ENCODE measurements around the gene SEMA4G.

Gene SEMA4G

DNA sequence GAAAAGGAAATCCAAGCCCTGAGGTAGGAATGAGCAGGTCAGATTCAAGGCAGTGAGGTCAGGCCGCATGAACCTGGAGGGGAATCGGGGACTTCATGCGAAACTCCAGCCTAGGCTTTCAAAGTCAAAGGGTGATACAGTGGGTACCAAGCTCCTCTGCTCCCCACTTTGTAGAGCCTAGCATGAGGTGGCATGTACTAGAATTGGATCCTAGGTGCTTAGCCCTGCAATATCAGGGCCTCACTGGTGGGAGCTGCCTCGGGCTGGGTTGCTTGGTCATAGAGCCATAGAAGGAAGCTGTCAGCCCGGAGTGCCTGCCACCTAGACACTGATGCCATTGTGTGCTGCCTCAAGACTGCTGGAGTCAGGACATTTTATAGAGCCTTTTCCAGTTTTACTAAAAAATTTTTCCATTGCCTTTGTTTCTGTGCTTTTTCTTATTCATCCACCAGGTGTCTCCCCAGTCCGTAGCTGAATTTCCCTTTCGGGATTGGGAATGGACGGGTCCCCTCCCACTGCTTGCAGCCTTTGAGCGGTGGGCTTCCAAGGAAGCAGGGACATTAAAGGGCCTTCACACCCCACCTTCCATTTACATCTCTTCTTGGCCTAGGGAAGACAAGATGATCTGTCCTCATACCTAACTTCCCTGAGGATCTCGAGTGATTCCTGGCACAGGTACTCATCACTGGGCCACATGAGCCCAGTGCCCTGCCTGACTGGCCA, 24.8 kb downstream of the SEMA4G start:
- DNase-seq = no peak

DNA sequence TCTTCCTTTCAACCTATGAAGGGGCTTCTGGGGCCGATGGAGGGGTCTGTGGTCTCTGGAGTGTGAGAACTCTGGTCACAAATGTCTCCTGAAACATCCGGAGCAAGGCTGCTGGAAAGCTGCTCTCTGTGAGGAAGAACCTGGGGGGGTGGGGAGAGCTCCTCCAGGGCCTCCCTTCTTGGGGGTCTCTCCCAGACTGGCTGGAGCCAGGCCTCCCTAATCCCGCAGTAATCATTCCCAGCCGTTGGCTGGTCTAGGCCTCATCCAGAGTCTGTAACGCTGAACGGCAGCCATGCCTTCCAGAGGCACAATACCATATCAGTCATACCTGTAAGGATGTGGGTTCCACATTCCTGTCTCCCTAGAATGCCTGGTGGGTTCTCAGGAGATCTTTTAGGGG, 25.9 kb downstream of the SEMA4G start:
- DNase-seq = no peak

DNA sequence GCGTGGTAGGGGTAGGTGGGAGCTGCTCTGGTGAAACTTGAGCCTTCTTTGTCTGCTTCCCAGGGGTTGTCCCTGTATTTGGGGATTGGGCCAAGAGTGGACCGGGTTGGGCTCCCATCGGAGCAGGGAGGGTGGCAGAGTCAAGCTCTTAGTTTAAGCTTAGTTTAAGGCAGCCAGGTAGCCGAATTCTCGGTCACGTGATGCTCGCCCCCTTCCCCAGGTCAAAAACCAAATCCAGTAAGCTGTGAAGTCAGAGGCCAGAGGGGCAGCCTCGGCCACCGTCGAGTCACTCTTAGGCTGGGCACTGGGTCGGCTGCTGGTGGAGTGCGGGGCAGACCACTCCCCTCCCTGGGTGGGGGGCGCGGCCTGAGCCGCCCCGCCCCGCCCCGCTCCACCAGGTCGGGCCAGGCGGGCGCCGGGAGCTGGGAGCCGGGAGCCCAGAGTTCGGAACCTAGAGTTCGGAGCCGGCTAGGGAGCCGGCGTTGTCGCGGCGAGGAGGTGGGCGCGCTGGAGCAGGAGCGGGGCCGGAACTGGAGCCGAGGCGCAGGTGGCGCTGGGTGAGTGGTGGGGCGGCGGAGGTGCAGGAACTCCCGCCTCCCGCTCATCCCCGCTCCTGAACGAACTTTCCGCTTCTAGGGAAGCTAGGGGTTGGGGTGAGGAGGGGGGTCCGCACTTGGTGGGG, 27.5 kb downstream of the SEMA4G start:
- peak in 1 of 2 experiments; percentile 13 for DNase-seq

DNA sequence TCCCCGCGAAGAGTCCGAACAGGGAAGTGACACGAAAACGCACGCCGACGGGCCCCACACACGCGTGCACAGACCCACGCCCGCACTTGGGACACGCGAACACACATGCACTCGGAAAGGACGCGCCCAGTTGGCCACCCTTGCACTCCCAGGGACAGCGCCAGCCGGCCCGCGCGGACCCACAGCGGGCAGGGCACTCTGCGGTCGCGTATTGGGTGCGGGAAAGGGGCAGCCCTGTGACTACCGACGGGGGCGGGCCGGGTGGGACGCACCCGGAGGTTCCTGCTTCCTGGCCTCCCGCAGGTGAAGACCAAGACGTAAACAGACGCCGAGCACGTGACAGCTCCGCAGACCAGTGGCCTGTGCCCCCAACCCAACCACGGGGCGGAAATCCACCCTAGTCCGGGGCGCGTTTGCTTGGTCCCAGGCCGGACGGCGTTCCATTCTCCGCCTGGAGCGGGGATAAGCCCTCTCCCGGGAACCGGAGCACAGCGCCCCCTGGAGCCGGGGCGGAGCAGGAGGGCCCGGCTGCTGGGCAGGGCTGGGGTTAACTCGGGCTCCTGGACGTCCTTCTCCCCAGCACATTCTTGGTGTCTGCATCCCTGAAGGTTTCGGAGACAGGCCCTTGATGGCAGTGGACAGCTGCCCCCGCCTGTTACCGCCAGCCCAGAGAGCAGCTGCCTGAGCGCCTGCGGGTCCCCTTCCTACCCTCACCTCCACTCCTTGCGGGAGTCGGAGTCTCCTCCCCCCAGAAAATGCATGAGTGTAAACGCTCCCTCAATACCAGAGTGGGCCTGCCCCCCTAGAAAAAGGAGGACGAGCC, 28.3 kb downstream of the SEMA4G start:
- peak; percentile 57 for DNase-seq

DNA sequence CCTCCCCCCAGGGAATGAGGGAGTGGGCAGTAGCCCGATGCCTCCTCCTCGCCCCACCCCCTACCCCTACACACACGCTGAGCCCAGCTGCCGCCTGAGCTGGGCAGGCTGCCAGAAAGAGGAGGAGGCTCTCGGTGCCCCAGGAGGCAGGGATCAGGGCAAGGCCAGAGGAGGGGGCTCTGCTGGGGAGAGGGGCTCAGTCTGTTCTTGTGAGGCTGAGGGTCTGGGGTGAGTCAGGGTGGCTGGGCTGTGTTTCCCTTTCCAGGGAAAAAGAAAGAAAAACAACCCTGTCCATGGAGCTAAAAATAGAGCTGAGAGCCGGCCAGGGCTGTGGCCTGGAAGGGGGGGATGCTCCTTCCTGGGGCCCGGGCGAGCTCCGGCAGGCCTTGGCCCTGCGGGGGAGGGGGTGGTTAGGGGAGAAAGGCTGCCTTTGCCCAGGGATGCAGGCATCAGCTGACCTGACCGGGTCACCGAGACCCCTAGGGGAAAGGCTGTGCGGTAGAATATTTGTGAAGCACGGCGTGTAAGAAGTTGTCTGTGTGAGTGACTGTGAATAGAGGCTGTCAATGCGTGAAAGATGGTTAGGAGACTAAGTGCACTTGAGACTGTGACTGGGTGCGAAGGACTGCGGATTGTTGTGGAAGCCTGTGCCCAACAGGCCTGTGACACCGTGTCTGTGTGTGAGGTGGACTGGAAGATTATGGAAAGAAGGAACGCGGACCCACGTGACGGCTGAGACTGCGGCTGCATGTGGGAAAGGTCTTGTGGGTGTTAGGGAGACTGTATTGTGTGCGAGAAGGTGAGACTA, 29.1 kb downstream of the SEMA4G start:
- DNase-seq = peak; percentile 50 to 57

DNA sequence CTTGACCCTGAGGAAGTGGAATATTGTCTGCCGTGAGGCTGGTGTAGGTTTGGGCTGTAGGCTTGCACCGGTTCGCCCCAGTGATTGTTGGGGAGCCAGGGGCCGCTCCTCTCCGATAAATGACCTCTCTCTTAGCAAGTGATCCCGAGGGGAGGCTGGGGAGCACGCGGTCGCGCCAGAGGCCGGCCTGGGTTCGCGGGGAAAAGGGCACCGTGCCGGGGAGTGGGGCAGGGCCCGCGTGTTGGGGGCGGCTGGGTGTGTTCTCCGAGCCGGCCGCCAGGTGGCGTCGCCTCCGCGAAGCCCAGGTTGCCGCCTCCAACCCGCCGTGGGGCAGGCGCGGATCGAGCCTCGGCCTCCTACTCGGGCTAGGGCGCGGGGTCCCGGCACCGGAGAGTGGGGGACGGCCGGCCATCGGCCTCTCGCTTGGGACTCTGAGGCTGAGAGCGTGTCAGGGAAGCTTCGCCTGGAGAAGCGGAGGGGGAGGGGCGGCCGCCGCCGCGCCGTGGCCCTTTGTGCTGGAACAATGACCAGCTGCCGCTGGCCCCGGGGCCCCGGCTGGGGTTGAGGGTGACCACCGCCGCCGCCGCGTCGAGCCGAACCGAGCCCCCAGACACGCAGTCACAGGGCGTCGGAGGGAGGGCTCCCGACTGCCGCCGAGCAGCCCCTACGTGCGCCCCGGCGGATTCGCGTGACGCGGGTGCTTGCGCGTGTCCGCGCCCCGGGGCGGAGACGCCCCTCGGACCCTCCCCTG, 29.9 kb downstream of the SEMA4G start:
- DNase-seq = peak; percentile 66 to 71

DNA sequence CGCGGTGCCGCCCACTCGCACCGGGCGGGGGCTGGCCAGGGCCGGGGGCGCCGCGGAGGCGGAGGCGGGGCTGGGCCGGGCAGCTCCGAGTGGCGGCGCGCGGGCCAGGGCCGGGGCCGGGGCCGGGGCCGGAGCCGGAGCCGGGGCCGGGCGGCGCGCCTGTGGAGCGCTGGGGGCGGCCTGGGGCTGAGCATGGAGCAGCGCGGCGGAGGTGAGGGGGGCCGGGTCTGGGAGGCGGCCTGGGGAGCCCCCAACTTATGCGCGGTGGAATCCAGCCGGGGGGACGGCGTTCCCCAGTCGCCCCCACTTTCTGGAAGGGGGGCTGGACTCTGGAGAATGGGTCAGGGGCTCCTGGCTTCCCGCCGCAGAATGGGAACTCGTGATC, 30.4 kb downstream of the SEMA4G start, which contains the start of gene LZTS2:
Gene LZTS2 (plus strand): TSS at position 67 of the 385 bp plus-strand sequence. CDS start 2,731 bp downstream, outside the sequence.
- no peak for DNase-seq

DNA sequence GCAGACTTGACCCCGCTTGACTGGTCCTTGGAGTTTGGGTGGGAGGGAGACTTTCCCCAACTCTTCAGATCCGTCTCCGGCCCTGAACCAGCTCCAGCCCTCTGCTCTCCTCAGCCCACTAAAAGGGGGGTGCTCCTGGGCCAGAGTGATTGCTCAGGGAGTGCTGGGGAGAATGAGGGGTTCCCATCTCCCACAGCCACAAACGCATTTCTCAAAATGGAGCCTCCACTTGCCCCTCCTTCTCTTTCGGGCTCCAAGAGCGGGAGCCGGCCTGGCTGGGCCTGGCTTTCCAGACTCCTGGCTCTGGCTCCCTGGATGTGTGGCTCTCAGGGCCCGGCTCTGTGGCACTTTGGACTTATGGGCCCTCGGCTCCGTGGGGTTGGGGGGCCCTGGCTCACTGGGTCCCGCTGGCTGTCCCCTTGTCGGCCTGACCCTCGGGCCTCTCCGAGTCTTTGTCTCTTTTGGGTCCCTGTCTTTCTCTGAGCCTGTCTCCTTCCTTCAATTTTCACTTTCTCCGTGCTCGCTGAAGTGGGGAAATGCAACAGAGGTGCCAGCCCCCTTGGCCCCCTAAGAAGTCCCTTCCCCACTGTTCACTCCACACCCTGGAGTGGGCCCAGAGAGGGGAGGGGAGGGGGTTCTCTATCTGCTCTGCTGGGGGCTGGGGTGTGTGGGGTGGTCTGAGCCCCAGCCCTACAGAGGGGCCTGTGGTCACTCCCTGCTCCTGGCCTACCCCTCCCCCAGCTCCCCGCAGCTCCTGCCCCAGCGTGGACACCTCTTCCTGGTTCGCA, 31.0 kb downstream of the SEMA4G start:
- no peak for DNase-seq

DNA sequence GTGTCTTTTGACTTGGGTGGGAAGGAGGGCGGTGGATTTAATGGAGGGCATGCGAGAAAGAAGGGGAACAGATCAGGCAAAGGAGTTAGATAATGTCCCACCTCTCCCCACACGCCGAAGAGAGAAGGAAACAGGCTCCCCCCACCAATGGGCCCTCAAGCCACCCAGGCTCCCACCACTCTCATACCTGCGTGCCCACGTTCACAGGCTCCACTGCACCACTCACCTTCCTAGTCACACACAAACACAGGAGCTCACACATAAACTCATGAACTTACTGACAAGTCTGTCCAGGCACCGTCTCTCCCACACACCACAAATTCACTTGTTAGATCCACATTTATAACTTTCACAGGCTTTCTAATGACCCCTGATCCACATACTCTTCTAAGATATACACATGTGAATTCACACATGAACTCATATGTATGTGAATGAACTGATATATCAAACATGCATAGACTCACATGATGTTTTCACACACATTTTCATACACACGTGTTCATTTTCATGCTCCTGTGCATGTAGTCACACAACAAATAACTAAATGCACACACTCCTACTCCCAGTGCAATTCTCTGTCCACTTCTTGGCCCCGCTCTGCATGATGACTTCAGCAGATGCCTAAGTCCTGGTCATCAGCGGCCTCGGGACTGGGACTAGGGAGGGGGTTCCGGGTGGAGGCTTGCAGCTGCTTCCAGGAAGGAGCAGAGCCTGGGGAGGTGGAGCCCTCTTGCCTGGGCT, 31.8 kb downstream of the SEMA4G start:
- DNase-seq = no peak

DNA sequence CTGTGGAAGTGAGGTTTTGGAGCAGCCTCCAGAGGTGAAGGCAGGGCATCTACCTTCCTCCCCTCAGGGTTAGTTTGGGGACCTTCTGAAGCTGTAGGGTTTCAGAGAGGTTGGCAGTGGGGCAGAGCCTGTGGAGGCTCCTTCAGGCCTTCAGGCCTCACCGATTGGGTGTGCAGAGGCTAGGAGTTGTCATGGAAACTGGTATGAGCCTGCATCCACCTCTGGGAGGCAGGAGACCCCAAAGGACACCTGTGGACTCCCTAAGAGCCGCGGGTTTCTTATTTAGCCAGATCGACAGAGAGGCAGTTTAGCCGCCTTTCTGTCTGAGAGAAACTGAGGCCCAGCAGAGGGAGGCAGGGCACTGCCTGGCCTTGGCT, 32.3 kb downstream of the SEMA4G start:
- DNase-seq = no peak

DNA sequence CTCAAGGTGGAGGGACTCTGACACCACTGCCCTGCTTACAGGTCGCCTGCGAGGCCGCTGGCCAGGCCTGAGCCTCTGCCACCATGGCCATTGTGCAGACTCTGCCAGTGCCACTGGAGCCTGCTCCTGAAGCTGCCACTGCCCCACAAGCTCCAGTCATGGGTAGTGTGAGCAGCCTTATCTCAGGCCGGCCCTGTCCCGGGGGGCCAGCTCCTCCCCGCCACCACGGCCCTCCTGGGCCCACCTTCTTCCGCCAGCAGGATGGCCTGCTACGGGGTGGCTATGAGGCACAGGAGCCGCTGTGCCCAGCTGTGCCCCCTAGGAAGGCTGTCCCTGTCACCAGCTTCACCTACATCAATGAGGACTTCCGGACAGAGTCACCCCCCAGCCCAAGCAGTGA, 33.2 kb downstream of the SEMA4G start:
- DNase-seq = no peak

DNA sequence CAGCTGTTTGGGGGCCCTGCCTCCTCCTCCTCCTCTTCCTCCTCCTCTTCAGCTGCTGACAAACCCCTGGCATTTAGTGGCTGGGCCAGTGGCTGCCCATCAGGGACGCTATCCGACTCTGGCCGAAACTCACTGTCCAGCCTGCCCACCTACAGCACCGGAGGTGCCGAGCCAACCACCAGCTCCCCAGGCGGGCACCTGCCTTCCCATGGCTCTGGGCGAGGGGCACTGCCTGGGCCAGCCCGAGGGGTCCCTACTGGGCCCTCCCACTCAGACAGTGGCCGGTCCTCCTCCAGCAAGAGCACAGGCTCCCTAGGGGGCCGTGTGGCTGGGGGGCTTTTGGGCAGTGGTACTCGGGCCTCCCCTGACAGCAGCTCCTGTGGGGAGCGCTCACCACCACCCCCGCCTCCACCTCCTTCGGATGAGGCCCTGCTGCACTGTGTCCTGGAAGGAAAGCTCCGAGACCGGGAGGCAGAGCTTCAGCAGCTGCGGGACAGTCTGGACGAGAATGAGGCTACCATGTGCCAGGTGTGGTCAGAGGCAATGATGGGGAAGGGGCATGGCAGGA, 34.4 kb downstream of the SEMA4G start:
- no peak for DNase-seq

DNA sequence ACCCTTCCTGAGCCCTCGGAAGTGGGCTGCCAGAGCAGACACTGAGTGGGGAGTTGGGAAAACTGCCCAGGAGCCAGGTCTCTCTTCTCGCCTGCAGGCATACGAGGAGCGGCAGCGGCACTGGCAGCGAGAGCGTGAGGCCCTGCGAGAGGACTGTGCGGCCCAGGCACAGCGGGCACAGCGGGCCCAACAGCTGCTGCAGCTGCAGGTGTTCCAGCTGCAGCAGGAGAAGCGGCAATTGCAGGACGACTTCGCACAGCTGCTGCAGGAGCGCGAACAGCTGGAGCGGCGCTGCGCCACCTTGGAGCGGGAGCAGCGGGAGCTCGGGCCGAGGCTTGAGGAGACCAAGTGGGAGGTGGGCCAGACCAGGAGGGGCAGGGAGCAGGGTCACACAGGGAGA, 36.1 kb downstream of the SEMA4G start:
- DNase-seq = no peak

DNA sequence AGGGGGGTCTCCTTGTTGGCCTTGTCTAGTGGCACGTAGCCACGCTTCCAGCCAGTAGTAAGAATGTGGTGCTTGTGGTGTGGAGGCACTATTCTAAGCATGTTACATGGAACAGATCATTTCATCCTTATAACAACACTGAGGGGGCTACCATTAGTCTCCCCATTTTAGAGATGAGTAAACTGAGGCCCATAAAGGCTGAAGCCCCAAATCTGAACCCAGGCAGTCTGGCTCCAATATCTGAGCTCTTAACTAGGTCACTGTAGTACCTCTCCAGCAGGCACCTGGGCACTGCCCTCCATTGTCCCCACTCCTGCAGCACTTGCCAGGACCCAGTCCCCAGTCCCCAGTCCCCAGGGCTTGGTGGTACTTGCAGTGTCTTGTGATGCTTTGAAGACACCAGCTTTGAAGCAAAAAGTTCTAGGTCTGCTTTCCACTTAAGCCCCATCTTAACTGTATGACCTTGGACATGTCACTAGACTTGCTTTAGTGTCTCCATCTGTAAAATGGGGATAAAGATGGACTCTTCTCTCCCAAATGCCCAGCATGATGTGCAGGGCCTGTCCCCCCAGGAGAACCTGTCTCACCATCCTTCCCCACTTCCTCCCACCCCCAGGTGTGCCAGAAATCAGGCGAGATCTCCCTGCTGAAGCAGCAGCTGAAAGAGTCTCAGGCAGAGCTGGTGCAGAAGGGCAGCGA, 36.7 kb downstream of the SEMA4G start:
- no peak for DNase-seq

DNA sequence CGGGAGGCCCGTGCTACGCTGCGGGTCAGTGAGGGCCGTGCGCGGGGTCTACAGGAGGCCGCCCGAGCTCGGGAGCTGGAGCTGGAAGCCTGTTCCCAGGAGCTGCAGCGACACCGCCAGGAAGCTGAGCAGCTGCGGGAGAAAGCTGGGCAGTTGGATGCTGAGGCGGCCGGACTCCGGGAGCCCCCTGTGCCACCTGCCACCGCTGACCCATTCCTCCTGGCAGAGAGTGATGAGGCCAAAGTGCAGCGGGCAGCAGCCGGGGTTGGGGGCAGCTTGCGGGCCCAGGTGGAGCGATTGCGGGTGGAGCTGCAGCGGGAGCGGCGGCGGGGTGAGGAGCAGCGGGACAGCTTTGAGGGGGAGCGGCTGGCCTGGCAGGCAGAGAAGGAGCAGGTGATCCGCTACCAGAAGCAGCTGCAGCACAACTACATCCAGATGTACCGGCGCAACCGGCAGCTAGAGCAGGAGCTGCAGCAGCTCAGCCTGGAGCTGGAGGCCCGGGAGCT, 37.3 kb downstream of the SEMA4G start:
- DNase-seq = no peak

DNA sequence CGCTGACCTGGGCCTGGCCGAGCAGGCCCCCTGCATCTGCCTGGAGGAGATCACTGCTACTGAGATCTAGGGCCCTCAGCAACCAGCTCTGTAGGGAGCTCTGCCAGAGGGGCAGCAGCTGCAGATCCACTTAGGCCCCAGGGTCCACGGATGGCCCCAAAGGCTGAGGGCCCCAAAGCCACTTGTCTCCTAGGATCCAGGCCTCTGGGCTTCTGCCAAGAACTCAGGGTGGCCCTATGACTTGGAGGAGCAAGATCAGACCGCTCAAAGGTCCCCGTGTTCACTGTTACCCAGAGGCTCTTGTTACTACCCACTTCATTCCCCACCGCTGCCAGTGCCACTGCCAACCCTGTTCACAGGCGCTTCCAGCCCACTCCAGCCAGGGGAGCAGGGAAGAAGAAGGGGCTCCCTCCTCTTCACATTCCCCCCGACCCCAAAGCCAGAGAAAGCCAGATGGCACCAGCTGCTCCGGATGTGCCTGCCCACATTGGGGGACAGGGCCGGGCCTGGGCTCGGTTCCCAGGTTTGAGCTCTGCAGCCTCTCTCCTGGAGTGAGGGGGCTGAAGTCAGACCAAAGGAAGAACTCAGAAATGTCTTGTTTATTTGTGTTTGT, 37.9 kb downstream of the SEMA4G start:
- DNase-seq = no peak

DNA sequence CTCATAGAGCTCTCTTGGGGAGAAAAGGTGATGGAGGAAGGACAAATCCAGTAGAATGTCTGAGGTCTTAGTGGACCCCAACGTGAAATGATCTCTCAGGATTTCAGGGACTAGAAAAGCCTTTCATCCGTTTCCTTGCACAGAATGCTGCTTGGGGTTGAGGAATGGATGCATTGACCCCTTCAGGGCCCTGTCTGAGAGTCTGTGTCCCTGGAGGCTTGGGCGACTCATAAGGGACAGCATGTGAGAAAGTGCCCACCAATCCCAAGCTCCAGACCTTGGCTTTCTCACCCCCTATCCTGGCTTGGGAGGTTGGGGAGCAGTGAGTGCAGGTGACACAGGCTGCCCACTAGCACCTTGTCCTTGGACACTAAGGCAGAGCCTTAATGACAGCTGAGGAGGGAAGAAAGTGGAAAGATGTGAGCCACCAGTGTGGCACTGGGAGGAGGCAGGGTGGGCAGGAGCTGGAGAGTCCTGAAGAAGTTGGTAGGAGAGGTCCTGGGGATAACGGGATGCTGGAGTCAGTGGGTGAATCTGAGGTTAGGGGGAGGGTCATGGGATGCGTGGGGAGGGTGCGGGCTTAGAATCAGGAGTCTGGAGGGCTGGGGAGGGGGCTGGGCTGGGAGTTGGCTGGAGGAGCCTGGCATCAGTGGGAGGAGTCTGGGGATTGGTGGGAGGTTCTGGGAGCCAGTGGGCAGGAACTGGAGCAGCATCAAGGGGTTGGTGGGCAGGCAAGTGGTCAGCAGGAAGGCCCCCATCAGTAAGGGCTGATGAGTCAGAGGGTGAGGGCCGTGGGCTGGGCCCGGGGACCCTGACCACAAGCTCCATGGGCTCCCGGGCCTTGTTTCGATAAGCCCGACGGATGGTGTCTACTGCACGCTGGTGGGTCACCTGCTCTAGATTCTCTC, 38.9 kb downstream of the SEMA4G start:
- no peak for DNase-seq

All from activated CD4-positive, alpha-beta T cell treated with anti-CD3 and anti-CD28 coated beads, Interleukin-2, amount 50 U/mL, for 4 hours (primary cell).